HG03342 (cell line): Measurements from ENCODE around the gene GBP1.
"Not testable (repeated sequence)": the region's sequence is repeated elsewhere in the genome, so short reads cannot be mapped to it uniquely, and the experiment has no call there.

Experiments used
- ATAC-seq: cut with Tn5 transposase; IDR thresholded peaks from one replicate; pipeline ENCODE4 v1.9.1; 2021; ENCODE audit warnings: mild to moderate bottlenecking, moderate library complexity; ENCODE audit not compliant: unreplicated experiment

Gene GBP1

GRCh38 chr1:89018318-89018717, 46.7 kb downstream of the GBP1 start:
- not testable (repeated sequence) for ATAC-seq

DNA sequence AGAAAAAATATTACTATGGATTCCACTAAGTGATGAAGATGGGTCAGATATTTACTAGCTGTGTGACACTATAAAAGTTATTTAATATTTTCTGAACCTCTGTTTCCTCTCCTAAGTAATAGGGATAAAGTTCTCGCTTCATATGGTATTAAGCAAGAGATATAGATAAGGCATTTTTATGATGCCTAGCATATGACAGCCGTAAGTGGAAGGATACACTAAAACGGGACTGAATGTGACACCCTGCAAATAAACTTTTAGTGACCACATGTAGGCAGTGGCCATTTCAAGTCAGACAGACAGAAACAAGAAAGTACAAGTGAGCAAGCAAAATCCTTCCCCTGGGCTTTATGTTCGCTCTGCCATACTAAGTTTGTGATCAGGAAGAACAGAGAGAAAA, 56.5 kb downstream of the GBP1 start:
- no peak for ATAC-seq

DNA sequence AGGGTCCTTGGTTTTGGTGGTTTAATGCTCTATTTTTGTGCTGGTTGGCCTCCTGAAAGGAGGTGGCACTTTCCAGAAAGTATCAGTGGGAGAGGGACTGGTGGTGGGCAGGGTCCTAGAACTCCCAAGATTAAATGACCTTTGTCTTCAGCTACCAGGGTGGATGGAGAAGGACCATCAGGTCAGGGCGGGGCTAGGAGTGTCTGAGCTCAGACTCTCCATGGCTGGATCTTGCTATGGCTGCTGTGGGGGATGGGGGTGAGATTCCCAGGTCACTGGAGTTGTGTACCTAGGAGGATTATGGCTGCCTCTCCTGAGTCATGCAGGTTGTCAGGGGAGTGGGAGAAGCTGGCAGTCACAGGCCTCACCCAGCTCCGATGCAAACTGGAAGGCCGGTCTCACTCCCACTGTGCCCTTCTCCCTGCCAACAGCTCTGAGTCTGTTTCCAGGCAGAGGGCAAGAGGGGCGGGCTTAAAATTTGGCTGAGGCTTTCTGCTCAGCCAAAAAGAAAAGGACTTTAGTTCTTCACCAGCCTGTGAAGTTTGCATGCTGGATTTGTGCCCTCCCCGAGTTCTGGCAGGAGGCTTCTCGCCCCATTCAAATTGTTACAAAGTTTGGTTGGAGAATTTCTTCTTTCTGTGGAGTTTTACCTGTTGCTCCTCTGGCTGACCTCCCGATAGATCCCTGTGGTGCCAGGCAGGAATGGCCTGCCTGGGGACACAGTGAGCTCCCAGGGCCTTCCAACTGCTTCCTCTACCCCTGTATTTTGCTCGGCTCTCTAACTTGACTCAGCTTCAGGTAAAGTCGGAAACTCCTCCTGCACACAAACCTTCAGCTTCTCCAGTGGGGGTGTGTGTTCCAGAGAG, 59.5 kb downstream of the GBP1 start:
- ATAC-seq: no peak
